HG03139 (cell line): Measurements from ENCODE around the gene MEGF8.
A peak's percentile ranks its signal among the peaks of the same experiment; 100 is the strongest.

Experiments
- ATAC-seq: cut with Tn5 transposase; IDR thresholded peaks from one replicate; pipeline ENCODE4 v1.9.1; 2021; ENCODE audit not compliant: unreplicated experiment

MEGF8 gene

GRCh38 chr19:42285988-42286348, 39.5 kb upstream of the MEGF8 start:
- ATAC-seq, result no peak

- ATAC-seq, result no peak
These were observed 39.0 kb upstream of the MEGF8 start for GRCh38 chr19:42286349-42287016.

GRCh38 chr19:42287017-42287826, 38.2 kb upstream of the MEGF8 start:
- no peak for ATAC-seq

GRCh38 chr19:42287827-42288107, 37.7 kb upstream of the MEGF8 start:
- no peak for ATAC-seq

- ATAC-seq, result no peak
These were observed 37.0 kb upstream of the MEGF8 start for GRCh38 chr19:42288387-42288786.

- no peak for ATAC-seq
These were observed 36.4 kb upstream of the MEGF8 start for GRCh38 chr19:42288881-42289555.

GRCh38 chr19:42289556-42290041, 35.8 kb upstream of the MEGF8 start:
- ATAC-seq, result no peak

- ATAC-seq, result no peak
These were observed 35.3 kb upstream of the MEGF8 start for GRCh38 chr19:42290136-42290522.

GRCh38 chr19:42290523-42291434, 34.7 kb upstream of the MEGF8 start:
- ATAC-seq, result no peak

GRCh38 chr19:42291435-42291810, 34.0 kb upstream of the MEGF8 start:
- ATAC-seq, result no peak

GRCh38 chr19:42292042-42292960, 33.1 kb upstream of the MEGF8 start:
- no peak for ATAC-seq

GRCh38 chr19:42292963-42293362, 32.5 kb upstream of the MEGF8 start:
- ATAC-seq, result no peak

- no peak for ATAC-seq
These were observed 31.9 kb upstream of the MEGF8 start for GRCh38 chr19:42293540-42293939.

- ATAC-seq, result no peak
These were observed 31.5 kb upstream of the MEGF8 start for GRCh38 chr19:42293948-42294347.

- no peak for ATAC-seq
These were observed 30.8 kb upstream of the MEGF8 start for GRCh38 chr19:42294471-42295137.

- no peak for ATAC-seq
These were observed 30.1 kb upstream of the MEGF8 start for GRCh38 chr19:42295342-42295741.

GRCh38 chr19:42295831-42296525, 29.5 kb upstream of the MEGF8 start:
- no peak for ATAC-seq

- no peak for ATAC-seq
These were observed 28.4 kb upstream of the MEGF8 start for GRCh38 chr19:42297039-42297438.

GRCh38 chr19:42301646-42302203, 23.7 kb upstream of the MEGF8 start, which contains the start of gene PRR19:
Gene PRR19 (plus strand): TSS chr19:42302132. CDS start chr19:42309585, 7,453 bp downstream.
- peak; percentile 13 for ATAC-seq
